GM12875 (cell line): Measurements from ENCODE around the gene NDST1.

ENCODE experiments used
- H3K4me3 ChIP-seq: one replicate; pipeline ENCODE4 v1.5.1; 2011; ENCODE audit warnings: low read depth, low read length, control low read depth
- TF ChIP-seq, protein P1 (sequence below): IDR thresholded peaks from 2 replicates; pipeline ENCODE4 v1.5.1; 2011; ENCODE audit warnings: low read depth, mild to moderate bottlenecking, control low read depth, inconsistent platforms, low read length, moderate library complexity, borderline replicate concordance; ENCODE audit not compliant: insufficient read depth

The NDST1 gene

GRCh38 chr5:150506571-150507473 lies 1.1 kb upstream of the NDST1 start:
- TF ChIP-seq, protein P1, sequence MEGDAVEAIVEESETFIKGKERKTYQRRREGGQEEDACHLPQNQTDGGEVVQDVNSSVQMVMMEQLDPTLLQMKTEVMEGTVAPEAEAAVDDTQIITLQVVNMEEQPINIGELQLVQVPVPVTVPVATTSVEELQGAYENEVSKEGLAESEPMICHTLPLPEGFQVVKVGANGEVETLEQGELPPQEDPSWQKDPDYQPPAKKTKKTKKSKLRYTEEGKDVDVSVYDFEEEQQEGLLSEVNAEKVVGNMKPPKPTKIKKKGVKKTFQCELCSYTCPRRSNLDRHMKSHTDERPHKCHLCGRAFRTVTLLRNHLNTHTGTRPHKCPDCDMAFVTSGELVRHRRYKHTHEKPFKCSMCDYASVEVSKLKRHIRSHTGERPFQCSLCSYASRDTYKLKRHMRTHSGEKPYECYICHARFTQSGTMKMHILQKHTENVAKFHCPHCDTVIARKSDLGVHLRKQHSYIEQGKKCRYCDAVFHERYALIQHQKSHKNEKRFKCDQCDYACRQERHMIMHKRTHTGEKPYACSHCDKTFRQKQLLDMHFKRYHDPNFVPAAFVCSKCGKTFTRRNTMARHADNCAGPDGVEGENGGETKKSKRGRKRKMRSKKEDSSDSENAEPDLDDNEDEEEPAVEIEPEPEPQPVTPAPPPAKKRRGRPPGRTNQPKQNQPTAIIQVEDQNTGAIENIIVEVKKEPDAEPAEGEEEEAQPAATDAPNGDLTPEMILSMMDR, result no peak

GRCh38 chr5:150508277-150508640 lies 328 bp downstream of the NDST1 start:
- TF ChIP-seq, protein P1, result no peak
- H3K4me3 ChIP-seq, result no peak overlapping the region

More at GRCh38 chr5:150506571-150507473, 1.1 kb upstream of the NDST1 start:
- H3K4me3 ChIP-seq, result no peak overlapping the region

GRCh38 chr5:150508828-150509227 lies 897 bp downstream of the NDST1 start:
- TF ChIP-seq, protein P1, result no peak
- H3K4me3 ChIP-seq, result no peak overlapping the region

GRCh38 chr5:150509992-150510391 lies 2.1 kb downstream of the NDST1 start:
- TF ChIP-seq, protein P1, result no peak

DNA sequence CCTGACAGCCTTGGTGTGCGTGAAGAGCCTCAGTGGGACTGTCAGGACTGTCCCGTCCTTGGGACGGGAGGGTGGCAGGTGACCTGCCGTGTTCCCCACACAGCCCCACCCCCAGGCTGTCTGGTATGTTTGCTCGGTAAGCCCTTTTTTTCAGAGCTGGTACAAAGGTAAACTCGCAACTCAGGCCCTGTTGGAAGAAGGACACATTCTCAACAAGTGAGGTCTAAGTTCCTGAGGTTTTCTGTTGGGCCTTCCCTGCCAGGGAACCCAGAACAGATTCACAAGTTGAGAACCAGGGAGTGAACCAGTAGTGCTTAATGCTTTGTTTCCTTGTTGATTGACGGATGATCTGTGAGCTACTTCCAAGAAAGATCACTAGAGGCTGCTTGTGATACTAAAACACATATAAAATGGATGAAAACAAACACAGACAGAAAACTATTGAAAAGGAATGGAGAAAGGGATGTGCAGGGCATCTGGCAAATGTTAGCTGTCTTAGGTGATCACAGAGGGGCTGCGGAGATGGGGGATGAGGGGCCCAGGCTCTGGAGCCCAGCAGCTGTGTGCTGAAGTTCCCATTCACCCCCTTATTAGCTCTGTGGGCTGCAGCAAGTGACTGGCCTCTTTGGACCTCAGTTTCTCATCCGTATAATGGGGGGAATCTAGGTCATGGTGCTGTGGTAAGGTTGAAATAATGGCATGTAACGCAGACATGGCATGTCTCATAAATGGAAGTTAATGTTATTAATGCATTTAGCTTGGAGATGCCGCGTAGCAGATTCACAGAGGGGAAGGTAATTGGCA lies 2.7 kb downstream of the NDST1 start:
- no peak overlapping the region for H3K4me3 ChIP-seq
- TF ChIP-seq, protein P1, result no peak

More at GRCh38 chr5:150509992-150510391, 2.1 kb downstream of the NDST1 start:
- H3K4me3 ChIP-seq, result no peak overlapping the region

- TF ChIP-seq, protein P1, result no peak
Observed at GRCh38 chr5:150511578-150512367, 3.8 kb downstream of the NDST1 start.

More at GRCh38 chr5:150511578-150512367, 3.8 kb downstream of the NDST1 start:
- no peak overlapping the region for H3K4me3 ChIP-seq
